GM23248 (cell line): ENCODE measurements around the gene ZFYVE21. TPM values are rescaled to one million over a fixed set of nuclear protein-coding genes. Genes with fewer than 3 reads are reported as not detected.

Source experiments
- DNase-seq: peaks from one replicate; pipeline ENCODE4 v3.0.0-alpha.2; 2015
- H2AFZ ChIP-seq: fragments of 200-600 bp; sonication (generic); 2 replicates; pipeline ENCODE4 v1.6.1; 2016; ENCODE audit warnings: antibody characterized with exemption
- H3F3A ChIP-seq: fragments of 200-600 bp; sonication (generic); 2 replicates; pipeline ENCODE4 v1.6.1; 2016; ENCODE audit warnings: mild to moderate bottlenecking, antibody characterized with exemption, mixed run types; ENCODE audit not compliant: insufficient read depth
- H3K27ac ChIP-seq: fragments of 200-600 bp; sonication (generic); 2 replicates; pipeline ENCODE4 v1.5.1; 2016; ENCODE audit warnings: mild to moderate bottlenecking
- H3K27me3 ChIP-seq: fragments of 200-600 bp; sonication (generic); replicated peaks from 2 replicates; pipeline ENCODE4 v1.6.1; 2016; ENCODE audit warnings: mild to moderate bottlenecking; ENCODE audit not compliant: insufficient read depth
- H3K36me3 ChIP-seq: fragments of 200-600 bp; sonication (generic); 2 replicates; pipeline ENCODE4 v1.6.1; 2016; ENCODE audit warnings: low read depth, mild to moderate bottlenecking
- H3K4me1 ChIP-seq: fragments of 200-600 bp; sonication (generic); 2 replicates; pipeline ENCODE4 v1.6.1; 2016; ENCODE audit warnings: mild to moderate bottlenecking; ENCODE audit not compliant: insufficient read depth
- H3K4me2 ChIP-seq: fragments of 200-600 bp; sonication (generic); one replicate; pipeline ENCODE4 v1.6.1; 2016; ENCODE audit warnings: mild to moderate bottlenecking; ENCODE audit not compliant: unreplicated experiment
- H3K4me3 ChIP-seq: fragments of 200-600 bp; sonication (generic); 2 replicates; pipeline ENCODE4 v1.5.1; 2016; ENCODE audit warnings: mild to moderate bottlenecking
- H3K79me2 ChIP-seq: fragments of 200-600 bp; sonication (generic); 2 replicates; pipeline ENCODE4 v1.6.1; 2016; ENCODE audit warnings: mild to moderate bottlenecking; ENCODE audit not compliant: insufficient read depth
- H3K9ac ChIP-seq: fragments of 200-600 bp; sonication (generic); 2 replicates; pipeline ENCODE4 v1.6.1; 2016; ENCODE audit warnings: mild to moderate bottlenecking
- H3K9me2 ChIP-seq: fragments of 200-600 bp; sonication (generic); 2 replicates; pipeline ENCODE4 v1.6.1; 2016; ENCODE audit warnings: mixed run types, mild to moderate bottlenecking, moderate library complexity; ENCODE audit not compliant: insufficient read depth
- H3K9me3 ChIP-seq: fragments of 200-600 bp; sonication (generic); one replicate; pipeline ENCODE4 v1.6.1; 2017; ENCODE audit warnings: low read depth
- H4K20me1 ChIP-seq: fragments of 200-600 bp; sonication (generic); 2 replicates; pipeline ENCODE4 v1.6.0; 2016; ENCODE audit not compliant: insufficient read depth
- EZH2 ChIP-seq: fragments of 200-600 bp; sonication (generic); IDR thresholded peaks from 2 replicates; pipeline ENCODE4 v1.6.1; 2018; ENCODE audit warnings: antibody characterized with exemption, mild to moderate bottlenecking; ENCODE audit not compliant: insufficient read depth, poor library complexity, severe bottlenecking
- EZH2phosphoT487 ChIP-seq: fragments of 200-600 bp; sonication (generic); IDR thresholded peaks from 2 replicates; pipeline ENCODE4 v1.6.1; 2018; ENCODE audit warnings: antibody characterized with exemption, moderate library complexity, mild to moderate bottlenecking, low read depth; ENCODE audit not compliant: insufficient read depth
- WGBS, 2 experiments: methylation state at CpG; one replicate each; pipeline ENCODE4 v1.1.6; 2015 to 2017; ENCODE audit warnings: low lambda C conversion rate in 2 of 2, low coverage in 1 of 2; ENCODE audit errors: missing lambda C conversion rate in 2 of 2; 5-methylcytosine and 5-hydroxymethylcytosine counted together
- in situ Hi-C: fragments of 300-500 bp; cut with MboI; formaldehyde crosslinking; loops from 2 replicates; pipeline ENCODE4 v1.15.0; 2020
- polyA plus RNA-seq: library from polyadenylated mRNA; unstranded; fragments of >200 nt; fragmentation: Nextera tagmentation; extraction: Ambion mirVana; gene quantifications from 2 replicates; pipeline ENCODE4 v1.2.1, GENCODE V29; 2016
- total RNA-seq: library from RNA; depleted of rRNA; stranded (reverse); fragments of >200 nt; shearing (Covaris generic); gene quantifications from 2 replicates; pipeline ENCODE4 v1.2.3, GENCODE V29; 2014

Gene ZFYVE21
- total and polyA plus RNA-seq, 2 experiments from 2014 or later: 77.4 to 112 TPM

DNA sequence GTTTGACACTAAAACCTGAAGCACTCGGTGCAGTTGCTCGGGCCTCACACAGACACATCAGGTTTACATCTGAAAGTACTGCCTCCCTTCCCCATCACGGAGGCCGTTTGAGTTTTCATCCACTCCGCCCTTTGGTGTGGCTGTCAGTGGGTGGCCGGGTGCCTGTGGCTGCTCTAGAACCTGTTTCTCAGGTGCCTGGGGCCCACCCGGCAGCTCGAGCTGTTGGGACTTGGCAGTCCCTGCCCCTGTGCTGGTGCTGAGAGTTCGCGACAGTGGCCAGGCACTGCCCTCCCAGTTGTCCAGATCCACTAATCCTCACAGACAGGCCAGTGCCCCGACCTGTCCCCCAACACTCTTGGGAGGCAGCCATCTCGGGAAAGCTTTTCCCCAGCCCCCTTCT, 22.7 kb upstream of the ZFYVE21 start:
- H3K79me2 ChIP-seq: peaks cover 100% of the 10 kb centered on the region
- no peaks in the 10 kb centered on the region for H3K9me3 ChIP-seq
- H4K20me1 ChIP-seq: no peaks in the 10 kb centered on the region
- no peaks in the 10 kb centered on the region for H3K9me2 ChIP-seq
- in situ Hi-C loops: no loop called here
- peaks cover 35% of the 10 kb centered on the region for H3F3A ChIP-seq
- H3K27me3 ChIP-seq: no peaks in the 10 kb centered on the region
- no peak overlapping the region for H3K9ac ChIP-seq
- H2AFZ ChIP-seq: no peak overlapping the region
- H3K36me3 ChIP-seq: peaks cover 56% of the 10 kb centered on the region
- TF ChIP-seq EZH2 (no peak), EZH2phosphoT487 (no peak)
- H3K27ac ChIP-seq: no peak overlapping the region
- no peak overlapping the region for H3K4me3 ChIP-seq
- H3K4me1 ChIP-seq: peaks cover 18% of the 10 kb centered on the region
- WGBS, 2 experiments: 68 to 75% methylated on average over 10 to 12 of the region's 12 CpGs
- no peak for DNase-seq
- H3K4me2 ChIP-seq: no peak overlapping the region

DNA sequence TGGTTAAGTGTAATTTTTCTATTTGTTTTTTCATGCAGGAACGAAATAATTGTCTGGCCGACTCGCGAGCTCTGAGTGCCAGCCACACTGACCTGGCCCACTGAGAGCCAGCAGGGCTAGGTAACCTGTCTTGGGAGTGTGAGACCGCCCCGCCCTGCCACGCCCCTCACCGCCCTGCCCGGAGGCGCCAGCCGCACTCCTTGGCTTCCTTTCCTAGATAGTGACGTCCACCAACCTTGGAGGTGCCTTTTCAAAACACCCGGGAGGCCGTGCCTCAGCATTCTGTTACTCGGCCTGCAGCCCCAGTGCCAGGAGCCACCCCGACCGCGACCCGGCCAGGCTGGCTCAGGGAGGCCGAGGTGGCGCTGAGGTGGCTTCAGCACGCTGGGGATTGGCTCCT, 22.1 kb upstream of the ZFYVE21 start:
- H3K79me2 ChIP-seq: peaks cover 100% of the 10 kb centered on the region
- H4K20me1 ChIP-seq: no peaks in the 10 kb centered on the region

DNA sequence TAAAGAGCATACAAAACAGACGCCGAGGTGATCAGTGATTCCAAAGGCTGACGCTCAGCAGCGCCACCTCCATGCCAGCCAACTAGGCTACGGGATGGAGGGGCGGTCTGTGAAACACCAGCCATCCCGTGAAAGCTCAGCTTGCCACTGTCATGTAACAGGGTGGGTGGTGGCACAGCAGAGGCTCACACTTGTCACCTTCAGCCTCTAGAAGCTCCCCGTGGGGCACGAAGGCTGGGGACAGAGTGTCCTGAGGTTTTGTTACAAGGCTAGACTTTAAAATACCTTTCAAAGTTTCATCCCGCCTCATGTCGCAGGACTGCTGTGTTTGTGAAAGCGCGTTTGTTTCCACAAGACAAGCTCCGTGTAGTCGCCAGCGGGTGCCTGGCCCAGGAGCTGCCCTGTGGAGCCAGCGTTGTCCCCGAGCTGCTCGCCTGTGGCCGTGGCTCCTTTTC, 21.0 kb upstream of the ZFYVE21 start:
- H3K9me2 ChIP-seq: no peaks in the 10 kb centered on the region
- DNase-seq: no peak
- H3K79me2 ChIP-seq: peaks cover 98% of the 10 kb centered on the region
- H3K27ac ChIP-seq: no peak overlapping the region
- H4K20me1 ChIP-seq: no peaks in the 10 kb centered on the region
- no peaks in the 10 kb centered on the region for H3K27me3 ChIP-seq
- H3K4me1 ChIP-seq: peaks cover 5% of the 10 kb centered on the region
- H3K4me2 ChIP-seq: no peak overlapping the region
- TF ChIP-seq EZH2 (no peak), EZH2phosphoT487 (no peak)
- 89 to 90% methylated on average over 20 of the region's 20 CpGs for WGBS, 2 experiments
- H3K36me3 ChIP-seq: peaks cover 48% of the 10 kb centered on the region
- peaks cover 18% of the 10 kb centered on the region for H3F3A ChIP-seq
- no peaks in the 10 kb centered on the region for H3K9me3 ChIP-seq
- H3K4me3 ChIP-seq: no peak overlapping the region
- no peak overlapping the region for H3K9ac ChIP-seq
- in situ Hi-C loops: no loop called here
- H2AFZ ChIP-seq: no peak overlapping the region

More for the DNA sequence above, 22.1 kb upstream of the ZFYVE21 start:
- Histone ChIP-seq H3K9me3 (no peaks in the 10 kb centered on the region), H3K4me2 (no peak overlapping the region), H3K9ac (no peak overlapping the region), H3F3A (peaks cover 29% of the 10 kb centered on the region), H3K4me1 (peaks cover 16% of the 10 kb centered on the region), H2AFZ (no peak overlapping the region), H3K36me3 (peaks cover 50% of the 10 kb centered on the region), H3K4me3 (no peak overlapping the region), H3K9me2 (no peaks in the 10 kb centered on the region), H3K27me3 (no peaks in the 10 kb centered on the region), H3K27ac (no peak overlapping the region)
- 85 to 92% methylated on average over 16 to 22 of the region's 22 CpGs for WGBS, 2 experiments
- in situ Hi-C loops: no loop called here
- DNase-seq: no peak
- no peak for TF ChIP-seq EZH2
- TF ChIP-seq EZH2phosphoT487: no peak

DNA sequence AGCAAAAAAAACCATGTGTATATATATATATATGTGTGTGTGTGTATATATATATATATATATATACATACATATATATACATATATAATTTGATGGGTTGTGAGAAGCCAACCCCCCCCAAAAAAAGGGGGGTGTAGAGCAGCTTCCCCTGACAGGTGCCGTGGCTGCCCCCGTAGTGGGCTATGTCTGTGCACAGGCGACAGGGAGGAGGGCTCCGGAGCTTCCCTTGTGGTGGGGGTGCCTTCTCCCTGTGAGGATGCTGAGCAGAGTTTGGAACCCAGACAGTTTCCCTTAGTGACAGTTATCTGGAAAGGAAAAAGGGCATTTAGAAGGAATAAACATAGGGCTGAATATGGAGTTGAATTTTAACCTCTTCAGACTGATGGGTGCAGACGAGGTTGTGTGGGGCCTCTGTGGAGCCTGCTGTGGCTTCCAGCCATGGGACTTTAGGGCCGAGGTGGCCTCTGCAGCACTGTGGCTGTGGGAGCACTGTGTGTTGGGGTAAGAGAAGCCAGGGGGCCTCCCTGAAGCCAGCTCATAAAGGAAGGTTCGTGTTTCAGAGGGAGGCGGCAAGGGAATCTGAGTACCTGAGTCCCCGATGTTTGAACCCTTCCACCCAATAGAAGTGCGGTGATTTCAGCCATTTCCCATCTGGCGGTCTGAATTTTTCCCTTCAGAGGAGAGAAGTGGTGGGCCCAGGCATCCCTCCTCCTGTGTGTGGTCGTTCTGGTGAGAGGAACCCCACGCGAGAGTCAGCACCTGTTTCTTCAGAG, 20.1 kb upstream of the ZFYVE21 start:
- no peaks in the 10 kb centered on the region for H3K4me1 ChIP-seq
- in situ Hi-C loops: no loop called here
- peaks cover 12% of the 10 kb centered on the region; the same call in 1 of the 2 replicates for H3F3A ChIP-seq
- no peak overlapping the region for H3K9ac ChIP-seq
- 74 to 78% methylated on average over 10 to 14 of the region's 14 CpGs for WGBS, 2 experiments
- peaks cover 47% of the 10 kb centered on the region for H3K36me3 ChIP-seq
- H2AFZ ChIP-seq: no peak overlapping the region
- H3K79me2 ChIP-seq: peaks cover 92% of the 10 kb centered on the region
- no peak overlapping the region for H3K4me2 ChIP-seq
- H4K20me1 ChIP-seq: no peaks in the 10 kb centered on the region
- H3K9me2 ChIP-seq: no peaks in the 10 kb centered on the region
- no peak for TF ChIP-seq EZH2phosphoT487
- no peak for TF ChIP-seq EZH2
- no peak overlapping the region for H3K27ac ChIP-seq
- H3K4me3 ChIP-seq: no peak overlapping the region
- no peak for DNase-seq
- H3K27me3 ChIP-seq: no peaks in the 10 kb centered on the region
- H3K9me3 ChIP-seq: no peaks in the 10 kb centered on the region
